ENCODE data around the gene SULT2B1. TPM values are rescaled to one million over a fixed set of nuclear protein-coding genes. Genes with fewer than 3 reads are reported as not detected.

SULT2B1 gene
- total RNA-seq, 2 experiments from 2014 or later: not detected

- Mint-ChIP-seq H3K4me1 (ENCODE audit: low read depth) (no peaks in the 10 kb centered on the region), H3K27ac (no peak overlapping the region), H3K36me3 (ENCODE audit: low read depth) (no peaks in the 10 kb centered on the region), H3K4me3 (no peak overlapping the region), H3K27me3 (peaks cover 12% of the 10 kb centered on the region), H3K9me3 (no peaks in the 10 kb centered on the region)
- ChIA-PET POLR2A (no interaction called here), CTCF (no interaction called here)
- no peaks in the 10 kb centered on the region for H3K9me3 ChIP-seq (ENCODE audit: control insufficient read depth in 1 of 2, insufficient read depth in 1 of 2, low read length in 2 of 2)
- ATAC-seq (ENCODE audit: poor library complexity) (no peak), DNase-seq (no peak)
- no peaks in the 10 kb centered on the region for H3K4me1 ChIP-seq (ENCODE audit: insufficient read depth, low read length)
- H3K27me3 ChIP-seq (ENCODE audit: control insufficient read depth in 1 of 2, insufficient read depth in 2 of 2, low read length in 2 of 2): peaks cover 0 to 5% of the 10 kb centered on the region in 2 experiments
- H3K36me3 ChIP-seq (ENCODE audit: insufficient read depth, low read length): no peaks in the 10 kb centered on the region
- no peak overlapping the region for H3K4me3 ChIP-seq (ENCODE audit: low read length)
- TF ChIP-seq CTCF (IDR thresholded peaks at IDR 0.05): no peak
- H3K27ac ChIP-seq (ENCODE audit: low read depth in 1 of 2, low read length in 2 of 2): no peak overlapping the region
- intact Hi-C loops (cut with DNase I, micrococcal nuclease): no loop called here
Observed at GRCh38 chr19:48568345-48568886, 16.4 kb downstream of the SULT2B1 start.

GRCh38 chr19:48569814-48570213 lies 17.8 kb downstream of the SULT2B1 start:
- Histone ChIP-seq H3K9me3 (ENCODE audit: control insufficient read depth in 1 of 2, insufficient read depth in 1 of 2, low read length in 2 of 2) (no peaks in the 10 kb centered on the region), H3K4me3 (ENCODE audit: low read length) (no peak overlapping the region), H3K36me3 (ENCODE audit: insufficient read depth, low read length) (no peaks in the 10 kb centered on the region), H3K27ac (ENCODE audit: low read depth in 1 of 2, low read length in 2 of 2) (no peak overlapping the region), H3K27me3 (ENCODE audit: control insufficient read depth in 1 of 2, insufficient read depth in 2 of 2, low read length in 2 of 2) (peaks cover 0 to 5% of the 10 kb centered on the region in 2 experiments), H3K4me1 (ENCODE audit: insufficient read depth, low read length) (peaks cover 3% of the 10 kb centered on the region)
- Mint-ChIP-seq H3K9me3 (no peaks in the 10 kb centered on the region), H3K27me3 (peaks cover 12% of the 10 kb centered on the region), H3K4me3 (no peak overlapping the region), H3K27ac (no peak overlapping the region), H3K4me1 (ENCODE audit: low read depth) (no peaks in the 10 kb centered on the region), H3K36me3 (ENCODE audit: low read depth) (no peaks in the 10 kb centered on the region)
- ATAC-seq (ENCODE audit: poor library complexity) (no peak), DNase-seq (no peak)
- TF ChIP-seq CTCF (IDR thresholded peaks at IDR 0.05): no peak
- intact Hi-C loops (cut with DNase I, micrococcal nuclease): no loop called here
- POLR2A ChIA-PET: no interaction called here
- CTCF ChIA-PET: no interaction called here

GRCh38 chr19:48571378-48572162 lies 19.6 kb downstream of the SULT2B1 start:
- ATAC-seq (ENCODE audit: poor library complexity) (no peak), DNase-seq (no peak)
- Histone ChIP-seq H3K9me3 (ENCODE audit: control insufficient read depth in 1 of 2, insufficient read depth in 1 of 2, low read length in 2 of 2) (no peaks in the 10 kb centered on the region), H3K4me1 (ENCODE audit: insufficient read depth, low read length) (peaks cover 4% of the 10 kb centered on the region), H3K27me3 (ENCODE audit: control insufficient read depth in 1 of 2, insufficient read depth in 2 of 2, low read length in 2 of 2) (peaks cover 0 to 5% of the 10 kb centered on the region in 2 experiments), H3K4me3 (ENCODE audit: low read length) (no peak overlapping the region), H3K27ac (ENCODE audit: low read depth in 1 of 2, low read length in 2 of 2) (no peak overlapping the region), H3K36me3 (ENCODE audit: insufficient read depth, low read length) (no peaks in the 10 kb centered on the region)
- Mint-ChIP-seq H3K4me1 (ENCODE audit: low read depth) (no peaks in the 10 kb centered on the region), H3K4me3 (no peak overlapping the region), H3K9me3 (no peaks in the 10 kb centered on the region), H3K27ac (no peak overlapping the region), H3K27me3 (peaks cover 12% of the 10 kb centered on the region), H3K36me3 (ENCODE audit: low read depth) (no peaks in the 10 kb centered on the region)
- TF ChIP-seq CTCF (IDR thresholded peaks at IDR 0.05): no peak
- POLR2A ChIA-PET: no interaction called here
- intact Hi-C loops (cut with DNase I, micrococcal nuclease): no loop called here
- CTCF ChIA-PET: interaction anchor here (0.7 kb wide), 1 partner anchor 66 kb away, joined by 3 read pairs; no protein-coding TSS in a partner anchor
